ENCODE results near the gene VPS25. TPM values are rescaled to one million over a fixed set of nuclear protein-coding genes. Genes with fewer than 3 reads are reported as not detected.
A peak's percentile ranks its signal among the peaks of the same experiment; 100 is the strongest.
"Not testable (repeated sequence)": the region's sequence is repeated elsewhere in the genome, so short reads cannot be mapped to it uniquely, and the experiment has no call there.

Gene VPS25
- 10 to 100 TPM; 57.4 to 91.8 TPM for total RNA-seq

GRCh38 chr17:42773290-42774035 is at the start of gene VPS25:
VPS25 (plus strand) TSS chr17:42773449; CDS start chr17:42773476, 27 bp downstream.
- Histone ChIP-seq H3K4me3 (peak within 1 kb of the TSS; percentile 76 to 77), H3K9me3 (no peaks in the 10 kb centered on the region), H3K27ac (peak within 1 kb of the TSS; percentile 80 to 84), H3K4me1 (replicated peaks) (peaks cover 3% of the 10 kb centered on the region), H3K27me3 (replicated peaks; ENCODE audit: insufficient read depth) (no peaks in the 10 kb centered on the region), H3K36me3 (peaks cover 0 to 3% of the 10 kb centered on the region in 2 donors)
- peak; percentile 77 for DNase-seq (ENCODE audit: low spot score)
- WGBS, result 1% methylated on average over 39 of the region's 39 CpGs
- peak; percentile 93 for TF ChIP-seq POLR2AphosphoS5 (IDR thresholded peaks at IDR 0.05)
- no peak for TF ChIP-seq POLR2A (IDR thresholded peaks at IDR 0.05)
- peak in 3 of 4 experiments; percentile 14 to 43 (median 35) for TF ChIP-seq CTCF (IDR thresholded peaks at IDR 0.05)
- intact Hi-C loops (cut with DNase I), result no loop called here

- H3K27ac ChIP-seq, result no peak overlapping the region
- intact Hi-C loops (cut with DNase I), result loop anchor here (2.0 to 5.0 kb wide), 2 partner anchors 41 to 99 kb away; partner anchors contain the start of gene BECN1
- DNase-seq (ENCODE audit: low spot score), result no peak
- H3K4me1 ChIP-seq (replicated peaks), result no peaks in the 10 kb centered on the region
- H3K36me3 ChIP-seq, result peaks cover 2 to 10% of the 10 kb centered on the region in 2 donors
- TF ChIP-seq POLR2A (IDR thresholded peaks at IDR 0.05) (no peak), POLR2AphosphoS5 (IDR thresholded peaks at IDR 0.05) (no peak), CTCF (IDR thresholded peaks at IDR 0.05) (no peak)
- H3K27me3 ChIP-seq (replicated peaks; ENCODE audit: insufficient read depth), result no peaks in the 10 kb centered on the region
- H3K4me3 ChIP-seq, result no peak overlapping the region
- WGBS, result 82% methylated on average over 3 of the region's 3 CpGs
- no peaks in the 10 kb centered on the region for H3K9me3 ChIP-seq
Measured at GRCh38 chr17:42723636-42724035, 49.6 kb upstream of the VPS25 start.

GRCh38 chr17:42725143-42725542 is 48.1 kb upstream of the VPS25 start:
- Histone ChIP-seq H3K27me3 (replicated peaks; ENCODE audit: insufficient read depth) (no peaks in the 10 kb centered on the region), H3K4me3 (no peak overlapping the region), H3K27ac (no peak overlapping the region), H3K4me1 (replicated peaks) (no peaks in the 10 kb centered on the region), H3K9me3 (no peaks in the 10 kb centered on the region), H3K36me3 (peaks cover 0 to 7% of the 10 kb centered on the region in 2 donors)
- intact Hi-C loops (cut with DNase I), result no loop called here
- no peak for TF ChIP-seq POLR2AphosphoS5 (IDR thresholded peaks at IDR 0.05)
- TF ChIP-seq CTCF (IDR thresholded peaks at IDR 0.05), result no peak
- TF ChIP-seq POLR2A (IDR thresholded peaks at IDR 0.05), result no peak
- no peak for DNase-seq (ENCODE audit: low spot score)
- 97% methylated on average over 6 of the region's 6 CpGs for WGBS

- Histone ChIP-seq H3K27ac (no peak overlapping the region), H3K9me3 (no peaks in the 10 kb centered on the region), H3K27me3 (replicated peaks; ENCODE audit: insufficient read depth) (no peaks in the 10 kb centered on the region), H3K4me1 (replicated peaks) (peaks cover 7% of the 10 kb centered on the region), H3K4me3 (no peak overlapping the region), H3K36me3 (no peaks in the 10 kb centered on the region)
- 71% methylated on average over 1 of the region's 1 CpG for WGBS
- DNase-seq (ENCODE audit: low spot score), result no peak
- intact Hi-C loops (cut with DNase I), result no loop called here
- TF ChIP-seq POLR2A (IDR thresholded peaks at IDR 0.05) (no peak), POLR2AphosphoS5 (IDR thresholded peaks at IDR 0.05) (peak; percentile 72)
Measured at GRCh38 chr17:42740699-42741098, 32.5 kb upstream of the VPS25 start.

- H3K27me3 ChIP-seq (replicated peaks; ENCODE audit: insufficient read depth); H3K27ac ChIP-seq; H3K36me3 ChIP-seq; H3K4me1 ChIP-seq (replicated peaks); DNase-seq (ENCODE audit: low spot score); H3K9me3 ChIP-seq; H3K4me3 ChIP-seq; intact Hi-C loops (cut with DNase I): not testable (repeated sequence)
- 95% methylated on average over 11 of the region's 11 CpGs for WGBS
Measured at GRCh38 chr17:42742916-42743315, 30.3 kb upstream of the VPS25 start.
